ENCODE measurements around the gene GAS7.

The GAS7 gene

GRCh38 chr17:10198509-10199249 is at the start of gene GAS7:
GAS7 (minus strand) TSS chr17:10198606.
- no peak for FAIRE-seq

GRCh38 chr17:10247810-10248209 is 49.4 kb upstream of the GAS7 start:
- FAIRE-seq, result no peak

DNA sequence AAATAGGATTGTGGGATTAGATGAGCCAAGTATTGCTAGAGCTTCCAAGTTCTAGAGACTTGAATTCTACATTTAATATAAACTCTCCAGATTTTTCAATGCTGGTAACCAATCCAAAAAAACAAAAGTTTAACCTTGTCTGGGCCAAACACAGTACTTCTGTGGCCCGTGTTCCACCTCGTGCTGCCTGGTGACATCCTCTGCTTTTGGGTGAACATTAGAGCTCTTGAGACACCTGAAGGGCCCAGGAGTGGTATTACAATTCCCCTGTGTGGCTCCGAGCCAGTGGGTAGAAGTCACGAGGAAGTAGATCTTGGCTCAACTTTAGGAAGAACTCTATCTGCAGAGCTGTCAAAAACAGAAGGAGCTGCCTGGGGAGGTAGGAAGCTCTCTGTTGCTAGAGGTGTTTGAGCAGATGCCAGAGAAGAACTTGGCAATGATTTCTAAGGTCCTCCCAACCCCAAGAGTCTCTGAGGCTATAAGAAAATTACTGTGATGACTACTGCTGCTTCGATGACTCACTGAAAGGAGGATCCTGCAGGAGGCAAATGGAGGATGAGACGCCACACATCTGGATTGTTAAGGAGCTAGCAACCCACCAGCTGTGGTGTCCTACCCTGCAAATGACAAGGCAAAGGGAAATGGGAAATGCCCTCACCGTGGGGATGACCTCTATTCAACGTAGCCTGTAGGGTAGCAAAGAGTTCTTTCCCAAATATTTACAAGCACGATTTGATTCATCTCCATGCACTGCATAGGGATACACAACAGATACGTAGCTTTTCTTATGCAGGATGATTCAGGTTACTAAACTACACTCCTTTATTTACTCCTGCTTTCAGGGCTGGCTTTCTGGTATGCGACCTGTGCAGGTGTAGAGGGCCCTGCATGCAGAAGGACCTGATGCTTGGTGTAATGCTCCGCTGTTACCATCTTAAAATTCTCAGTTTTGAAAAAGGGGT is 45.8 kb upstream of the GAS7 start:
- no peak for FAIRE-seq

- FAIRE-seq, result no peak
These were observed 43.4 kb upstream of the GAS7 start for GRCh38 chr17:10241781-10242180.

DNA sequence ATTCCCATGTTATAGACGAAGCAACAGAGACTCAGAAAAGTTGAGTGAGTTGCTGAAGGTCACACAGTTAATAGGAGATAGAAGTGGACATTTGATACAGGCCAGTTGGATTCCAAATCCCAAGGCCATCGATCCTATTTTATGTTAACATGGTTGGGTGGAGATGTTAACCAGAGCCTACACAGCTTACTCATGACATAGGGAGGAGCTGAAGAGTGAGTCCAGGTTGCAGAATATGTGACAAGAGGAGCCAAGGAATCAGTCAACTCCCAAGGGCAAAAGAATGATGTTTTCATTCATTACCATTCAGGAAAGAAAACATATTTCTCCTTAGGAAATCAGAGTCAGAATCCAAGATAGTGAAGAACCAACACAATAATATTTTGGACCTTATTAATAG is 40.3 kb upstream of the GAS7 start:
- no peak for FAIRE-seq

- no peak for FAIRE-seq
These were observed 35.6 kb upstream of the GAS7 start for GRCh38 chr17:10234033-10234432.

DNA sequence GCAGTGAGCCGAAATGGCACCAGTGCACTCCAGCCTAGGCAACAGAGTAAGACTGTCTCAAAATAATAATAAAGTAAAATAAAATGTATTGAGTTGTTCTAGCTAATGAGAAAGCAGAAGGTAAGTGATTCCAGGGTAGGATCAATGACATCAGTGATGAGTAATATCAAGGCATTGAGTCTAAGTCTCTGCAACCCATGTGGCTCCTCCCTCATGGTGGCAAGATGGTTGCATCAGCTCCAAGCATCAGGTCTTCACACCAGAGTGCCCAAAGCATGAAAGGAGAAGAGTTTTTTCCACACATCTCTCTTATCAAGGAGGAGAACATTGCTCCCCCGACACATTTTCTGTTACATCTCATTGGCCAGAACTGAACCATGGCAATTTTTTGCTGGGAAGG is 34.8 kb upstream of the GAS7 start:
- FAIRE-seq, result no peak

- no peak for FAIRE-seq
These were observed 30.8 kb upstream of the GAS7 start for GRCh38 chr17:10229181-10229580.

DNA sequence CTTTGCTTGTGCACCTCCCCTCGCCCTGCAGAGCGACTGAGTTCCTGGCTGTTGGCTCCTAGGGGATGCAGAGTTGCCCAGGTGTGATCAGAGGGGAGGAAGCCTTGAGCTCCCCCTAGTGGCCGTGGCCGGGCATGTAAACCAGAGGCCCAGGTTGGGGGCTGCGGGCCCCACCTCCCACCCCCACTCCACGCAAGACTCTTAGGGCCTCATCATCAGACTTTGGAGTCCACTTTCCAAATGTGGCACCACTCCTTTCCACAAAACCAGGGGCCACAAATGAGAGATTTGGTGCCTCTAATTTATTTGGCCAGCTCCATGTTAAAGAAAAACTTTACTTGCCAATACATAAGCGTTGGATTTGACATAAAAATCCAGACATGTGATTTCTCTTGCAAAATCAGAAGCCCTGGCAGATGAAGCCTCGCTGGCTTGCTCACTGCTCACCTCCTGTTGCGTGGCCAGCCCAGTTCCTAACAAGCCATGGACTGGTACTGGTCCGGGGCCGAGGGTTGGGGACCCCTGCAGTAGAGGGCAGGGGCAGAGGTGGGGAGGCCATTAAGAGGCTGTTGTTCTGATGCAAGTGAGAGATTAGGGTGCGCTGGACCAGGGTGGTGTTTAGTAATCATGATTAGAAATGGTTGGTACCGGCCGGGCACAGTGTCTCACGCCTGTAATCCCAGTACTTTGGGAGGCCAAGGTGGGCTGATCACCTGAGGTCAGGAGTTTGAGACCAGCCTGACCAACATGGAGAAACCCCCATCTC is 28.7 kb upstream of the GAS7 start:
- no peak for FAIRE-seq

DNA sequence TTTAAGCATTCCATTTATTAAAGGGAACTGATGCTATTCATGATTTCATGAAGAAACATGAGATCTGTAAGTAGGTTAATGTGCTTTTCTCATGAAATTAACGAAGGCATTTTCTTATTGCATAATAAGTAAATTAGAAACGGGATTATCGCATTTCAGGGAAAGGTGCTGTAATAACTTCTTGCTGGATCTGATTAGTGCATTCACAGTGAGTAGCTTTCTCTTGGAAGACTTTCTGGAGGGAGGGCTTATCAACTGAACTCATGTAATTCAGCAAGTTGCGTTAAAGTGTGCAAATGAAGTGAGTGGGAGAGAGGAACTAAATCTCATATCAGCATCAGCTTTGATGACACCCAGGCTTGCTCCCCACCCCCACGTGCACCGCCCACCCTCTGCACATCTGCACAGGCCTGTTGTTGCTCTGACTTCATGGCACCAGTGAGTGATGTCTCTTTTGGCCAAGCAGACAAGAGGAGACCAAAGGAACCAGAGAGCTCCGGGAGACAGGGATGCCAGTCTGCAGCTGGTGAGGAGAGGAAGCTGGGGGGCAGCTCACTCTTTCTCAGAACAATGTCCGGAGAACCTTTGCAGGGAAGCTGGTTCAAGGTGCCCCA is 26.3 kb upstream of the GAS7 start:
- no peak for FAIRE-seq

GRCh38 chr17:10219193-10219592 is 20.8 kb upstream of the GAS7 start:
- FAIRE-seq, result no peak

- no peak for FAIRE-seq
These were observed 19.5 kb upstream of the GAS7 start for GRCh38 chr17:10217916-10218315.

DNA sequence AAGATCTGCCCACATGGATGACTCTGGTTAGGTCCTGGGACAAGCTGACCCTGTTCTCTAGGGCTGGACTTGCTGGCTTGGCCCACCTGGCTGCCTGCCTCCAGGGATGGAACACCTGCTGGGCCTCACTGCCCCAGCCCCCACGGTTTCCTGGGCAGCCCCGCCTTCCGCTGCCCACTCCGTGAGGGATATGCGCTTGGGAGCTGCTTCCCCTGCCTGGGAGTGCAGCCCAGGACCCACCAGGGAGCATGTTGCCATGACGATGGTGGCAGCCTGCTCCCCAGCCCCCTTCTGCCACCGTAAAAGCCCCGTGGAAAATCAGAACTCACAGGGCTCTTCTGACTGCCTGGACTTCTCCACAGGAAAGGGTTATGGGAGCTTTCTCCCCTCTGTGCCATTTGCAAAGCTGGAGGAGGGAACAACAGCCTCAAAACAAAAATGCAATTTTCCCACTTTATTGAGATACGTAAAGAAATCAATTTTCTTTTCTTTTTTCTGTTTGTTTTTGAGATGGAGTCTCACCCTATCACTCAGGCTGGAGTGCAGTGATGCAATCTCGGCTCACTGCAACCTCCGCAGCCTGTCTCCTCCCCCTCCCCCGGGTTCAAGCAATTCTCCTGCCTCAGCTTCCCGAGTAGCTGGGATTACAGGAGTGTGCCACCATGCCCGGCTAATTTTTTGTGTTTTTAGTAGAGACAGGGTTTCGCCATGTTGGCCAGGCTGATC is 18.0 kb upstream of the GAS7 start:
- FAIRE-seq, result no peak

- no peak for FAIRE-seq
These were observed 16.9 kb upstream of the GAS7 start for GRCh38 chr17:10215286-10215685.

- FAIRE-seq, result no peak
These were observed 13.3 kb upstream of the GAS7 start for GRCh38 chr17:10211666-10212065.

- FAIRE-seq, result no peak
These were observed 11.8 kb upstream of the GAS7 start for GRCh38 chr17:10210151-10210574.

GRCh38 chr17:10208604-10209193 is 10.3 kb upstream of the GAS7 start:
- no peak for FAIRE-seq

GRCh38 chr17:10207153-10207552 is 8.7 kb upstream of the GAS7 start:
- FAIRE-seq, result no peak

DNA sequence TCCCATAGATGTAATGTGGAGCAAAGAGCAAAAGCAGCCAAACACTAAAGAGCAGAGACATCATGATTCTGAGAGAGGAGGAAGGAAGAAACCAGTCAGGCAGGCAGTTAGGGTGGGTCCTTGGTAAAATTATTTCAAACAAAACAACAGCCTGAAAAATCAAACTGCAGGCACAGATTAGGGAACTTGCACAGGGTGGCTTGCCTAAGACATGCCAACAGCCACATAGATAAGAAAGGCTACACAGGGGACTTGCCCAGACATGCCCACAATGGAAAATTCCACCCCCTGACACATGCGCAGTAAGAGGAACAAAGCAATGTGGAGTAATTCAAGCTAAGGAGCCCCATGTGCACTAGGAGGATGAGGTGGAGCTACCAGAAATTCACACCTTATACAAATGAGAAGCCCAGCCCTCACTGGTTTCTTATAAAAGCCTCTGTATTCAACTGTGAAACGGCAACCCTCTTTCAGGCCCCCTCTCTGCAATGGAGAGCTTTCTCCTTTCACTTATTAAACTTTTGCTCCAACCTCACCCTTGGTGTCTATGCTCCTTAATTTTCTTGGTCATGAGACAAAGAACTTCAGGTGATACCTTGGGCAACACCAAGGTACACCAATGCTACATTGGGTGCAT is 7.3 kb upstream of the GAS7 start:
- no peak for FAIRE-seq

- FAIRE-seq, result no peak
These were observed 3.3 kb upstream of the GAS7 start for GRCh38 chr17:10201680-10202079.

GRCh38 chr17:10200645-10201044 is 2.2 kb upstream of the GAS7 start:
- FAIRE-seq, result no peak

All from endometrium (tissue), 2 donors.